Left lung (tissue), 10 donors: Measurements from ENCODE around the gene SLC6A17. TPM values are rescaled to one million over a fixed set of nuclear protein-coding genes. Genes with fewer than 3 reads are reported as not detected.
A peak's percentile ranks its signal among the peaks of the same experiment; 100 is the strongest.

ENCODE experiments used
- ATAC-seq: fragments of 200-7000 bp; cut with Tn5 transposase; one replicate; pipeline ENCODE4 v1.9.1; 2020; ENCODE audit warnings: moderate library complexity
- DNase-seq, 4 donors: peaks; one replicate each; pipeline ENCODE4 v3.0.0-alpha.2; 2013 to 2020
- H3K27ac ChIP-seq, 2 donors: fragments of 200-600 bp; sonication (generic) in 1 of 2; one replicate each; pipeline versions ENCODE4 v1.5.0 to v1.8.0; 2020 to 2021
- H3K27me3 ChIP-seq, 2 donors: fragments of 200-600 bp; sonication (generic) in 1 of 2; one replicate each; pipeline versions ENCODE4 v1.5.0 to v1.8.0; 2020 to 2021
- H3K36me3 ChIP-seq, 2 donors: fragments of 200-600 bp; sonication (generic) in 1 of 2; one replicate each; pipeline versions ENCODE4 v1.5.0 to v1.8.0; 2020 to 2021
- H3K4me1 ChIP-seq, 2 donors: fragments of 200-600 bp; one replicate each; pipeline ENCODE4 v1.8.0; 2021
- H3K4me3 ChIP-seq, 2 donors: fragments of 200-600 bp; sonication (generic) in 1 of 2; one replicate each; pipeline versions ENCODE4 v1.5.0 to v1.8.0; 2020 to 2021; ENCODE audit warnings: mild to moderate bottlenecking in 1 of 2
- H3K9me3 ChIP-seq, 2 donors: fragments of 200-600 bp; sonication (generic) in 1 of 2; one replicate each; pipeline versions ENCODE4 v1.5.0 to v1.8.0; 2020 to 2021
- CTCF ChIP-seq, 2 donors: fragments of 200-600 bp; sonication (generic) in 1 of 2; IDR thresholded peaks; one replicate each; pipeline versions ENCODE4 v1.5.0 to v1.8.0; 2021; ENCODE audit warnings: antibody characterized with exemption in 2 of 2
- intact Hi-C, 2 donors: fragments of 100-400 bp; cut with DNase I; formaldehyde crosslinking; loops; one replicate each; pipeline versions ENCODE4 v1.11.2 to v1.14.2; 2022
- polyA plus RNA-seq, 6 donors: library from polyadenylated mRNA; unstranded; fragments of 120-200 nt; gene quantifications; one replicate each; pipeline ENCODE4 v1.2.1, GENCODE V29; 2013; ENCODE audit not compliant: insufficient read length in 6 of 6
- total RNA-seq, 2 donors: library from RNA; stranded (reverse); fragmentation: NEBNext Ultra II Directional; extraction: Animal tissue kit (Norgen Biotek cat#: 25700); gene quantifications; one replicate each; pipeline ENCODE4 v1.2.1, GENCODE V29; 2021
- donor health status: DM: no; HTN: yes; CAD: no.
- donor health status: DM: no; HTN: no; CAD: no.

The SLC6A17 gene
- total and polyA plus RNA-seq, 8 donors: 0.03 to 0.13 (median 0.04) TPM; not detected in 1

- no peak overlapping the region for H3K27ac ChIP-seq
- H3K9me3 ChIP-seq: no peaks in the 10 kb centered on the region
- intact Hi-C loops: no loop called here
- H3K27me3 ChIP-seq: peaks cover 0 to 15% of the 10 kb centered on the region in 2 donors
- no peak for TF ChIP-seq CTCF (IDR thresholded peaks at IDR 0.05)
- ATAC-seq (no peak), DNase-seq (no peak)
- H3K4me1 ChIP-seq: peaks cover 0 to 20% of the 10 kb centered on the region in 2 donors
- H3K36me3 ChIP-seq: no peaks in the 10 kb centered on the region
- no peak overlapping the region for H3K4me3 ChIP-seq
Observed at GRCh38 chr1:110216844-110217444, 66.7 kb downstream of the SLC6A17 start.

GRCh38 chr1:110218137-110218536 is 67.8 kb downstream of the SLC6A17 start:
- H3K36me3 ChIP-seq: peaks cover 0 to 4% of the 10 kb centered on the region in 2 donors
- TF ChIP-seq CTCF (IDR thresholded peaks at IDR 0.05): no peak
- no peak for DNase-seq

DNA sequence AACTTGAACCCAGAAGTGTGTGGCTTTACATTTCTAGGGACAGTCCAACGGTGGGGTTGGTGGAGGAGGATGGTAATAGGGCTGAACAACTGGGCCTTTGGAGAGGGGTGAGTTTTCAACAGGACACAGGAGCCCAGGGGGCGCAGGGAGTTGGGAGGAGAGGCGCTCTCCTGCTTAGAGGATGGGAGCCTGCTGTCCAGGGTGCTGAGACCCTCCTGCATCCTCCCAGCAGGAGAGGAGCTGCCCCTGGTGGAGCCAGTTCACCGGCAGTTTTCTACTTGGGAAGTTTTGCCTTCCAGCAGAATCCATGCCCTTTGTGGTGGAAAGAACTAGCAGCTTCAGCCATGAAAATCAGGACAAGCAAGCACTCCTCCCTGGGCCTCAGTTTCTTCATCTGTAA is 68.4 kb downstream of the SLC6A17 start:
- Histone ChIP-seq H3K27me3 (no peaks in the 10 kb centered on the region), H3K36me3 (peaks cover 0 to 10% of the 10 kb centered on the region in 2 donors), H3K4me1 (peaks cover 0 to 7% of the 10 kb centered on the region in 2 donors), H3K27ac (no peak overlapping the region), H3K4me3 (no peak overlapping the region), H3K9me3 (no peaks in the 10 kb centered on the region)
- ATAC-seq (no peak), DNase-seq (no peak)
- intact Hi-C loops: no loop called here
- TF ChIP-seq CTCF (IDR thresholded peaks at IDR 0.05): no peak

More at GRCh38 chr1:110218137-110218536, 67.8 kb downstream of the SLC6A17 start:
- Histone ChIP-seq H3K27me3 (peaks cover 0 to 3% of the 10 kb centered on the region in 2 donors), H3K4me1 (peaks cover 0 to 13% of the 10 kb centered on the region in 2 donors), H3K27ac (no peak overlapping the region), H3K4me3 (no peak overlapping the region), H3K9me3 (no peaks in the 10 kb centered on the region)
- intact Hi-C loops: no loop called here
- no peak for ATAC-seq

DNA sequence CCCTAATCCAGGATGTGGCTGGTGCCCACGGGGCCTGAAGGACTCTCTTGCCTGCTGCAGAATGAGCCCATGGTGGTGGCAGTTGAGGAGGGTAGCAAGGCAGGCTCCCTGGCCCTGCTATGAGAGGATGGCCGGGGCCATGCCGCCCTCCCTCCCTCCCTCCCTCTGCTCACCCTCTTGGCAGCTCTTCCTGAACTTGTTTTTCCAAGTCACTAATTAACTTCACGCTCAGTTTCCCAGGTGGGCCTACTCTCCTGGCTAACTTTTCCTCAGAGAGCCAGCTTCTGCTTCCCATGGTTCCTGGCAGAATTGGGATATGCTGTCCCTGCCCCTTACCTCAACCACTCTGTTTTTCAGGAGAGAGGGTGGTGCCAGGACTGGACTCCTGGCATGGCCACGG is 70.0 kb downstream of the SLC6A17 start:
- DNase-seq (peak in 1 of 4 donors; percentile 34), ATAC-seq (no peak)
- TF ChIP-seq CTCF (IDR thresholded peaks at IDR 0.05): no peak
- Histone ChIP-seq H3K4me3 (no peak overlapping the region), H3K36me3 (peaks cover 0 to 15% of the 10 kb centered on the region in 2 donors), H3K9me3 (no peaks in the 10 kb centered on the region), H3K4me1 (no peaks in the 10 kb centered on the region), H3K27ac (no peak overlapping the region), H3K27me3 (no peaks in the 10 kb centered on the region)
- intact Hi-C loops: no loop called here

GRCh38 chr1:110221119-110221518 is 70.8 kb downstream of the SLC6A17 start:
- no peak for TF ChIP-seq CTCF (IDR thresholded peaks at IDR 0.05)
- Histone ChIP-seq H3K4me1 (no peaks in the 10 kb centered on the region), H3K27ac (no peak overlapping the region), H3K27me3 (no peaks in the 10 kb centered on the region), H3K9me3 (no peaks in the 10 kb centered on the region), H3K4me3 (no peak overlapping the region), H3K36me3 (peaks cover 0 to 15% of the 10 kb centered on the region in 2 donors)
- ATAC-seq: no peak
- DNase-seq: no peak
- intact Hi-C loops: no loop called here
